Panc1 (cell line): ENCODE results near the gene MINDY4. TPM values are rescaled to one million over a fixed set of nuclear protein-coding genes. Genes with fewer than 3 reads are reported as not detected.

Experiments used
- ATAC-seq: fragments of 200-7000 bp; cut with Tn5 transposase; 2 replicates; pipeline ENCODE4 v1.9.1; 2020; ENCODE audit warnings: mild to moderate bottlenecking, moderate library complexity
- BruUV-seq: library from RNA; stranded (reverse); fragments of 400-500 nt; replicated peaks from 2 replicates; lab custom pipeline; 2021; lab: Mats Ljungman, UMichigan
- CTCF ChIA-PET: fragments of 300-600 bp; sonication (Branson Sonifier 250); formaldehyde crosslinking; loops from one replicate; lab custom pipeline; 2022; ENCODE audit warnings: antibody characterized with exemption; lab: Charles Lee
- POLR2A ChIA-PET: fragments of 300-600 bp; sonication (Branson Sonifier 250); formaldehyde crosslinking; loops from one replicate; lab custom pipeline; 2022; ENCODE audit warnings: antibody characterized with exemption; lab: Charles Lee
- DNase-seq: peaks from one replicate; pipeline ENCODE4 v3.0.0-alpha.2; 2010; ENCODE audit warnings: low read depth, low spot score
- H3K27ac ChIP-seq: 2 replicates; pipeline ENCODE4 v1.5.1; 2011; ENCODE audit warnings: mild to moderate bottlenecking, low read length, inconsistent platforms
- H3K27me3 ChIP-seq: fragments of 200-500 bp; sonication (Bioruptor generic); 2 replicates; pipeline ENCODE4 v1.6.0; 2014; ENCODE audit warnings: low read length, inconsistent platforms; ENCODE audit not compliant: control insufficient read depth, insufficient read depth
- H3K36me3 ChIP-seq: fragments of 200-500 bp; sonication (Bioruptor generic); 2 replicates; pipeline ENCODE4 v1.5.1; 2014; ENCODE audit warnings: inconsistent platforms, mild to moderate bottlenecking, low read length, moderate library complexity; ENCODE audit not compliant: control insufficient read depth, insufficient read depth
- H3K4me1 ChIP-seq: 2 replicates; pipeline ENCODE4 v1.5.1; 2011; ENCODE audit warnings: inconsistent platforms, mild to moderate bottlenecking, low read length, moderate library complexity; ENCODE audit not compliant: control insufficient read depth, insufficient read depth
- H3K4me3 ChIP-seq, 2 experiments: 2 replicates each; pipeline ENCODE4 v1.5.1; 2011 to 2012; ENCODE audit warnings: low read depth in 2 of 2, low read length in 2 of 2, mild to moderate bottlenecking in 2 of 2, inconsistent platforms in 1 of 2, moderate library complexity in 1 of 2
- H3K9me3 ChIP-seq: fragments of 200-500 bp; sonication (Bioruptor generic); 2 replicates; pipeline ENCODE4 v1.5.1; 2014; ENCODE audit warnings: low read depth, mild to moderate bottlenecking, inconsistent platforms, low read length, moderate library complexity; ENCODE audit not compliant: control insufficient read depth, insufficient read depth
- POLR2AphosphoS5 ChIP-seq: IDR thresholded peaks from 2 replicates; pipeline ENCODE4 v1.6.1; 2012; ENCODE audit warnings: mild to moderate bottlenecking, low read depth, low read length, moderate library complexity
- SIN3A ChIP-seq: IDR thresholded peaks from 2 replicates; pipeline ENCODE4 v1.6.1; 2012; ENCODE audit warnings: low read depth, mild to moderate bottlenecking, low read length, moderate library complexity, borderline replicate concordance; ENCODE audit not compliant: insufficient read depth
- TCF7L2 ChIP-seq: IDR thresholded peaks from 2 replicates; pipeline ENCODE4 v1.6.1; 2011; ENCODE audit warnings: mild to moderate bottlenecking, low read depth, low read length, inconsistent platforms
- in situ Hi-C: cut with HindIII; loops from 2 replicates; pipeline ENCODE4 v1.10.0; 2016; ENCODE audit warnings: low sequenced_read_pairs, low pct_unique_long_range_greater_than_20kb
- intact Hi-C: fragments of 100-400 bp; cut with micrococcal nuclease; formaldehyde crosslinking; loops from one replicate; pipeline ENCODE4 v1.10.0; 2022; ENCODE audit not compliant: unreplicated experiment
- total RNA-seq: library from RNA; stranded (reverse); gene quantifications from one replicate; pipeline ENCODE4 v1.2.1, GENCODE V29; 2021; ENCODE audit not compliant: unreplicated experiment
- TF ChIP-seq, protein P1 (sequence below): fragments of 450-650 bp; IDR thresholded peaks from 2 replicates; pipeline ENCODE4 v1.5.1; 2017; ENCODE audit warnings: mild to moderate bottlenecking
- TF ChIP-seq, protein P2 (sequence below), 2 experiments: IDR thresholded peaks; 2 replicates each; pipeline ENCODE4 v1.6.1; 2011 to 2012; ENCODE audit warnings: low read depth in 2 of 2, control low read depth in 1 of 2, low read length in 1 of 2, mild to moderate bottlenecking in 1 of 2, moderate library complexity in 1 of 2; ENCODE audit not compliant: insufficient read depth in 1 of 2

Gene MINDY4
- total RNA-seq, 1 experiment from 2014 or later = 6.2 TPM

DNA sequence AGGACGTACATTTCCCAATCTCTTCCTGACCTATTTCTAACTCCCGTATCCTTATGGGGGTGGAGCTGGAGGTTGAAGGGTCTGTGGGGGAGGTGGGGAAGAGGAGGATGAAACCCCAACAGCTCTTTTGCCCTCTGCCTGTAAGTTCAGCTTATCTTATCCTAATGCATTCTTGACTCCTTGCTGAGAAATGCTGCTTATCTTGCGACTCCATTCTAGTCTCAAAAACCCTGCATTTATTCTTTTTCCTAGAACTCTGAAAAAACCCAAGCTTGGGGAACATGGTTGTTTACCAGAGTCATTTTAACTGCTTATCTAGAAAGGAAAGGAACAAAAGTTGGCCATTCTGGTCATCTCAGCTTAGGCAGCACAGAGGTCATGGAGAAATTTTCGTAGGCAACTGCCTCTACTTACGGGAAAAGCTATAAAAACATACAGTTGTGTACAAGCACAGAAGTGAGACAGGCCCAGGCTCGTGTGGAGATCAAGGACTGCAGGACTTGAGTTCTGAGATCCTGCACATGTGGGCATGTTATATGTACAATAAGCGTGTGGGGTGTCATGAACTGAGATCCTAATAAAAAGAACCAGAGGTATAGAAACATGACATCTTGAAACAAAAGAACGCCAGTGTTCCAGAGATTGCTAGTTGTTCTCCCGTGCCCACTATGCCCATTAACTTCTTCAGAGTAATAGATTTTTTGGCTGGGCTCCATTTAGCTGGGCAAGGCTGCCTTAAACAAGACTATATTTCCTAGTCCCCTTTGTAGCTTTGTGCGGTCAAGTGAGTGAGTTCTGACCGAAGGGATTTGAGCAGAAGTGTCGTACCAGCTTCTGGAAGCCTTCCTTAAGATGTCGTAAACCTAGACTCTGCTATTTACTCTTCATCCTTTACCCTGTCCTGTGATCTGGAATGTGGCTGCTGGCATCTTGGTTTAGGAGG is 9.7 kb upstream of the MINDY4 start:
- TF ChIP-seq, protein P1, sequence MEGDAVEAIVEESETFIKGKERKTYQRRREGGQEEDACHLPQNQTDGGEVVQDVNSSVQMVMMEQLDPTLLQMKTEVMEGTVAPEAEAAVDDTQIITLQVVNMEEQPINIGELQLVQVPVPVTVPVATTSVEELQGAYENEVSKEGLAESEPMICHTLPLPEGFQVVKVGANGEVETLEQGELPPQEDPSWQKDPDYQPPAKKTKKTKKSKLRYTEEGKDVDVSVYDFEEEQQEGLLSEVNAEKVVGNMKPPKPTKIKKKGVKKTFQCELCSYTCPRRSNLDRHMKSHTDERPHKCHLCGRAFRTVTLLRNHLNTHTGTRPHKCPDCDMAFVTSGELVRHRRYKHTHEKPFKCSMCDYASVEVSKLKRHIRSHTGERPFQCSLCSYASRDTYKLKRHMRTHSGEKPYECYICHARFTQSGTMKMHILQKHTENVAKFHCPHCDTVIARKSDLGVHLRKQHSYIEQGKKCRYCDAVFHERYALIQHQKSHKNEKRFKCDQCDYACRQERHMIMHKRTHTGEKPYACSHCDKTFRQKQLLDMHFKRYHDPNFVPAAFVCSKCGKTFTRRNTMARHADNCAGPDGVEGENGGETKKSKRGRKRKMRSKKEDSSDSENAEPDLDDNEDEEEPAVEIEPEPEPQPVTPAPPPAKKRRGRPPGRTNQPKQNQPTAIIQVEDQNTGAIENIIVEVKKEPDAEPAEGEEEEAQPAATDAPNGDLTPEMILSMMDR = no peak
- TF ChIP-seq SIN3A = no peak
- no peak for TF ChIP-seq POLR2AphosphoS5
- TF ChIP-seq, protein P2, sequence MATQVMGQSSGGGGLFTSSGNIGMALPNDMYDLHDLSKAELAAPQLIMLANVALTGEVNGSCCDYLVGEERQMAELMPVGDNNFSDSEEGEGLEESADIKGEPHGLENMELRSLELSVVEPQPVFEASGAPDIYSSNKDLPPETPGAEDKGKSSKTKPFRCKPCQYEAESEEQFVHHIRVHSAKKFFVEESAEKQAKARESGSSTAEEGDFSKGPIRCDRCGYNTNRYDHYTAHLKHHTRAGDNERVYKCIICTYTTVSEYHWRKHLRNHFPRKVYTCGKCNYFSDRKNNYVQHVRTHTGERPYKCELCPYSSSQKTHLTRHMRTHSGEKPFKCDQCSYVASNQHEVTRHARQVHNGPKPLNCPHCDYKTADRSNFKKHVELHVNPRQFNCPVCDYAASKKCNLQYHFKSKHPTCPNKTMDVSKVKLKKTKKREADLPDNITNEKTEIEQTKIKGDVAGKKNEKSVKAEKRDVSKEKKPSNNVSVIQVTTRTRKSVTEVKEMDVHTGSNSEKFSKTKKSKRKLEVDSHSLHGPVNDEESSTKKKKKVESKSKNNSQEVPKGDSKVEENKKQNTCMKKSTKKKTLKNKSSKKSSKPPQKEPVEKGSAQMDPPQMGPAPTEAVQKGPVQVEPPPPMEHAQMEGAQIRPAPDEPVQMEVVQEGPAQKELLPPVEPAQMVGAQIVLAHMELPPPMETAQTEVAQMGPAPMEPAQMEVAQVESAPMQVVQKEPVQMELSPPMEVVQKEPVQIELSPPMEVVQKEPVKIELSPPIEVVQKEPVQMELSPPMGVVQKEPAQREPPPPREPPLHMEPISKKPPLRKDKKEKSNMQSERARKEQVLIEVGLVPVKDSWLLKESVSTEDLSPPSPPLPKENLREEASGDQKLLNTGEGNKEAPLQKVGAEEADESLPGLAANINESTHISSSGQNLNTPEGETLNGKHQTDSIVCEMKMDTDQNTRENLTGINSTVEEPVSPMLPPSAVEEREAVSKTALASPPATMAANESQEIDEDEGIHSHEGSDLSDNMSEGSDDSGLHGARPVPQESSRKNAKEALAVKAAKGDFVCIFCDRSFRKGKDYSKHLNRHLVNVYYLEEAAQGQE (IDR thresholded peaks at IDR 0.05; ENCODE audit: insufficient read depth in 1 of 2, low read depth in 2 of 2, low read length in 1 of 2) = no peak
- no peak for TF ChIP-seq TCF7L2
- ATAC-seq (no peak), DNase-seq (no peak)
- POLR2A ChIA-PET = no interaction called here
- CTCF ChIA-PET = no interaction called here
- Histone ChIP-seq H3K9me3 (no peaks in the 10 kb centered on the region), H3K27ac (no peak overlapping the region), H3K27me3 (peaks cover 18% of the 10 kb centered on the region), H3K36me3 (no peaks in the 10 kb centered on the region), H3K4me3 (no peak overlapping the region), H3K4me1 (no peaks in the 10 kb centered on the region)
- in situ Hi-C loops = no loop called here
- intact Hi-C loops = no loop called here
- no TSS peak for BruUV-seq

DNA sequence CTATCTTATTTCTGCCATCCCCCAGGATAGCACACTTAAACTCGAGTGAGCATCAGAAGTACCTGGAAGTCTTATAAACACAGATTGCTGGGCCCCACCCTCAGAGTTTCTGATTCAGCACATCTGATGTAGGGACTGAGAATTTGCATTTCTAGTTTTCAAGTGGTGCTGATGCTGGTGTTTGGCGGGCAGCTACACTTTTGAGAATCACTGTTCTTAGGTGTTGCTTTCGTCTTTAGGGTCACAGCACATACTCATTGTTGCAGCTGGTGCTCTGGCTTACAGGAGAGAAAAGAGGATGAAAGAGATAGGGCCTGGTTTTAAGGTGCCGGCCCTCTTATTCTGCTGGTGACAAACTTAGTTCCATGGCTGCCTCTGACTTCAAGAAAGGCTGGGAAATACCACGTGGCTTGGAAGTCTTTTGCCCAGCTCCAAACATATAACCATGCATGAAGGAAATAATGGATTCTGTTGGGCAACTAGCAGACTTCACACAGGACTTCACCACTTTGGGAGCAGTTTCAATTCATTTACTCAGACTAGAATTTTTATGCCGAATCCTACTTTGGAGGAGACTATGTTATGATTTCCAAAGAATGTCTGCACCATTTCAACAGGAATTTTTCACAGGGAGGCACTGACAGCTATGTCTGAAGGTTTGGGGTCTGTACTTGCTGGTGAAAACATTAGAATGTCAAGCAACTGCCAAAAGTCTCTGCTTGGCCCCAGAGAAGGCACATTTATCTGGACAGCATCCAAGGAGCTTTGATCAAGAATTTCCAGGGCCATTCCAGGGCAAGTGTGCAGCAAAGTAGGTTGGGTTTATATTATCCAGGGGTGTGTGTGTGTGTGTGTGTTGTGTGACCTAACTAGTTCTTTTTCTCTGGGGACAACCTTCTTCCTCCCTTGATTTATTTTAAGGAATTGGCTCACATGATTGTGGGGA is 6.9 kb upstream of the MINDY4 start:
- no TSS peak for BruUV-seq
- Histone ChIP-seq H3K27me3 (peaks cover 18% of the 10 kb centered on the region), H3K4me1 (no peaks in the 10 kb centered on the region), H3K4me3 (no peak overlapping the region), H3K36me3 (no peaks in the 10 kb centered on the region), H3K27ac (no peak overlapping the region), H3K9me3 (no peaks in the 10 kb centered on the region)
- intact Hi-C loops = no loop called here
- TF ChIP-seq, protein P1 = no peak
- TF ChIP-seq, protein P2 (IDR thresholded peaks at IDR 0.05; ENCODE audit: insufficient read depth in 1 of 2, low read depth in 2 of 2, low read length in 1 of 2) = no peak
- TF ChIP-seq POLR2AphosphoS5 = no peak
- TF ChIP-seq TCF7L2 = no peak
- TF ChIP-seq SIN3A = no peak
- in situ Hi-C loops = no loop called here
- ATAC-seq (no peak), DNase-seq (no peak)
- CTCF ChIA-PET = no interaction called here
- POLR2A ChIA-PET = no interaction called here
